Right lobe of liver (tissue), 6 donors: ENCODE results near the gene MYO5B. TPM values are rescaled to one million over a fixed set of nuclear protein-coding genes. Genes with fewer than 3 reads are reported as not detected.
"Not testable (repeated sequence)": the region's sequence is repeated elsewhere in the genome, so short reads cannot be mapped to it uniquely, and the experiment has no call there.

Source experiments
- ATAC-seq, 4 donors: fragments of 200-7000 bp; cut with Tn5 transposase; one replicate each; pipeline ENCODE4 v1.9.1; 2020; ENCODE audit warnings: mild to moderate bottlenecking in 4 of 4, moderate library complexity in 4 of 4
- DNase-seq, 3 donors: peaks; one replicate each; pipeline ENCODE4 v3.0.0-alpha.2; 2020
- H3K27ac ChIP-seq, 3 donors: fragments of 200-600 bp; one replicate each; pipeline ENCODE4 v1.8.0; 2022
- H3K27me3 ChIP-seq, 2 donors: fragments of 200-600 bp; one replicate each; pipeline ENCODE4 v1.8.0; 2022
- H3K36me3 ChIP-seq, 4 donors: fragments of 200-600 bp; sonication (generic) in 1 of 4; one replicate each; pipeline versions ENCODE4 v1.5.1 to v1.8.0; 2017 to 2022; ENCODE audit warnings: control low read depth in 1 of 4
- H3K4me1 ChIP-seq, 4 donors: fragments of 200-600 bp; sonication (generic) in 1 of 4; one replicate each; pipeline versions ENCODE4 v1.5.1 to v1.8.0; 2017 to 2022; ENCODE audit warnings: control low read depth in 1 of 4
- H3K4me3 ChIP-seq, 3 donors: fragments of 200-600 bp; one replicate each; pipeline ENCODE4 v1.8.0; 2022
- H3K9me3 ChIP-seq, 4 donors: fragments of 200-600 bp; sonication (generic) in 1 of 4; one replicate each; pipeline versions ENCODE4 v1.5.1 to v1.8.0; 2017 to 2022; ENCODE audit warnings: control low read depth in 1 of 4
- CTCF ChIP-seq, 4 donors: fragments of 200-600 bp in 3 of 4; fragments of 450-650 bp in 1 of 4; IDR thresholded peaks; one replicate each; pipeline versions ENCODE4 v1.5.1 to v1.8.0; 2016 to 2022; ENCODE audit warnings: antibody characterized with exemption in 4 of 4, mild to moderate bottlenecking in 2 of 4
- POLR2A ChIP-seq: fragments of 450-650 bp; IDR thresholded peaks from one replicate; pipeline ENCODE4 v1.6.1; 2017; ENCODE audit warnings: antibody characterized with exemption, mild to moderate bottlenecking
- WGBS: methylation state at CpG from one replicate; pipeline ENCODE4 v1.1.6; 2018; ENCODE audit warnings: low coverage, low lambda C conversion rate; ENCODE audit not compliant: insufficient coverage; ENCODE audit errors: missing lambda C conversion rate; 5-methylcytosine and 5-hydroxymethylcytosine counted together
- intact Hi-C, 2 donors: fragments of 100-400 bp; cut with DNase I; formaldehyde crosslinking; loops; one replicate each; pipeline versions ENCODE4 v1.11.2 to v1.14.1; 2022
- total RNA-seq, 6 experiments: library from RNA; depleted of rRNA in 2 of 6; stranded (reverse); fragments of >200 nt in 2 of 6; fragmentation: NEBNext Ultra II Directional in 3 of 6; extraction: Animal tissue kit (Norgen Biotek cat#: 25700) in 3 of 6; gene quantifications; one replicate each; pipeline versions ENCODE4 v1.1.0 to v1.2.4, GENCODE V29; 2016 to 2023
- donor health status: DM: no; HTN: yes; CAD: no.
- donor health status: DM: no; HTN: no; CAD: no.
- donor health status: DM: no; HTN: no; CAD: no.
- donor health status: DM: no; HTN: yes; CAD: no.
- donor health status: DM: no; HTN: yes; CAD: no.

The MYO5B gene
- total RNA-seq, 6 experiments from 2014 or later: 13.4 to 25.1 (median 16.6) TPM

- peaks cover 0 to 7% (median 0%) of the 10 kb centered on the region in 4 donors for H3K36me3 ChIP-seq
- intact Hi-C loops: no loop called here
- WGBS: 100% methylated on average over 6 of the region's 11 CpGs
- H3K4me3 ChIP-seq: no peak overlapping the region
- H3K9me3 ChIP-seq: no peaks in the 10 kb centered on the region
- TF ChIP-seq POLR2A: no peak
- no peak for TF ChIP-seq CTCF (IDR thresholded peaks at IDR 0.05)
- H3K27me3 ChIP-seq: no peaks in the 10 kb centered on the region
- ATAC-seq (no peak), DNase-seq (no peak)
- no peaks in the 10 kb centered on the region for H3K4me1 ChIP-seq
- no peak overlapping the region for H3K27ac ChIP-seq
These were observed 300.3 kb downstream of the MYO5B start for GRCh38 chr18:49894517-49895226.

- no peaks in the 10 kb centered on the region for H3K4me1 ChIP-seq
- WGBS: 80% methylated on average over 1 of the region's 2 CpGs
- TF ChIP-seq POLR2A (no peak), CTCF (IDR thresholded peaks at IDR 0.05) (no peak)
- no peak overlapping the region for H3K4me3 ChIP-seq
- H3K27me3 ChIP-seq: no peaks in the 10 kb centered on the region
- intact Hi-C loops: no loop called here
- no peak overlapping the region for H3K27ac ChIP-seq
- H3K36me3 ChIP-seq: peaks cover 0 to 7% (median 0%) of the 10 kb centered on the region in 4 donors
- no peaks in the 10 kb centered on the region for H3K9me3 ChIP-seq
- ATAC-seq (no peak), DNase-seq (no peak)
These were observed 301.9 kb downstream of the MYO5B start for GRCh38 chr18:49893036-49893435.

GRCh38 chr18:49892148-49892924, 302.6 kb downstream of the MYO5B start:
- DNase-seq: no peak
- H3K9me3 ChIP-seq: no peaks in the 10 kb centered on the region
- no peak for ATAC-seq
- H3K36me3 ChIP-seq: peaks cover 0 to 7% (median 0%) of the 10 kb centered on the region in 4 donors
- TF ChIP-seq POLR2A (no peak), CTCF (IDR thresholded peaks at IDR 0.05) (no peak)
- H3K27ac ChIP-seq: no peak overlapping the region
- H3K4me1 ChIP-seq: no peaks in the 10 kb centered on the region
- no peak overlapping the region for H3K4me3 ChIP-seq
- H3K27me3 ChIP-seq: no peaks in the 10 kb centered on the region
- intact Hi-C loops: no loop called here
- WGBS: 71% methylated on average over 9 of the region's 15 CpGs

GRCh38 chr18:49890041-49890440, 304.9 kb downstream of the MYO5B start:
- Histone ChIP-seq H3K4me1 (peaks cover 0 to 3% (median 1%) of the 10 kb centered on the region in 4 donors), H3K27me3 (no peaks in the 10 kb centered on the region), H3K36me3 (peaks cover 0 to 7% (median 0%) of the 10 kb centered on the region in 4 donors), H3K27ac (no peak overlapping the region), H3K4me3 (no peak overlapping the region), H3K9me3 (no peaks in the 10 kb centered on the region)
- intact Hi-C loops: no loop called here
- TF ChIP-seq CTCF (IDR thresholded peaks at IDR 0.05) (no peak), POLR2A (no peak)
- ATAC-seq: no peak
- no peak for DNase-seq

DNA sequence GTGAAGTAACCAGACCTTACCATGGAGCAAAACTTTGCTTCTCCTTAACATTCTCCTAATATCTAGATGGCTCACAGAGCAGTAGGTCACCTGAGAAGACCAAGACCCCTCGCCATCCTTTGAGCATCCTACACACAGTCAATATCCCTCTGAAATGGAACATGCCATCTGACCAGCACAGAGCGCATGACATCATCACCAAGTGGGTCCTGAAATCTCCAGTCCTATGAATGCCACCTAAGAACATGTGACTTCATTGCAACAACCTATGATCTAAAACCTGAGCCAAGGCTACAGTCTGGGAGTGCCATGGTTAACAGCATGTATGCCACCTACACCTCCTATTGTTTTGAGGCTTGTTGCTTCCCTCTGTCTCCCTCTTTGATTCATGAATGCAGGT, 305.4 kb downstream of the MYO5B start:
- H3K27ac ChIP-seq, H3K27me3 ChIP-seq, intact Hi-C loops, H3K4me1 ChIP-seq, ATAC-seq, H3K9me3 ChIP-seq, H3K36me3 ChIP-seq, DNase-seq, H3K4me3 ChIP-seq: not testable (repeated sequence)
- 50% methylated on average over 2 of the region's 2 CpGs for WGBS
